Mesodermal cell (in vitro differentiated cells): Measurements from ENCODE around the gene RNPEPL1.

ENCODE experiments used
- H3K27ac ChIP-seq: 2 replicates; pipeline ENCODE4 v1.7.0; 2013; ENCODE audit warnings: mild to moderate bottlenecking, low read depth, low read length, moderate library complexity; ENCODE audit not compliant: severe bottlenecking
- H3K36me3 ChIP-seq: 2 replicates; pipeline ENCODE4 v1.7.1; 2013; ENCODE audit warnings: mild to moderate bottlenecking, low read length, moderate library complexity; ENCODE audit not compliant: control insufficient read depth, insufficient read depth
- H3K4me1 ChIP-seq: one replicate; pipeline ENCODE4 v1.7.1; 2013; ENCODE audit warnings: mild to moderate bottlenecking, low read length; ENCODE audit not compliant: insufficient read depth, control insufficient read depth, poor library complexity, severe bottlenecking
- H3K4me3 ChIP-seq: 2 replicates; pipeline ENCODE4 v1.7.0; 2013; ENCODE audit warnings: low read length, control low read depth, mild to moderate bottlenecking; ENCODE audit not compliant: insufficient read depth, poor library complexity, severe bottlenecking; ENCODE audit errors: extremely low read depth
- H3K9me3 ChIP-seq: 2 replicates; pipeline ENCODE4 v1.7.1; 2013; ENCODE audit warnings: mild to moderate bottlenecking, low read length, moderate library complexity; ENCODE audit not compliant: control insufficient read depth
- WGBS, 2 experiments: methylation state at CpG; one replicate each; pipeline ENCODE4 v1.1.5; 2013; ENCODE audit warnings: missing lambda C conversion rate in 2 of 2; ENCODE audit not compliant: insufficient coverage in 2 of 2; 5-methylcytosine and 5-hydroxymethylcytosine counted together

The RNPEPL1 gene

GRCh38 chr2:240629619-240629967 is 61.3 kb downstream of the RNPEPL1 start:
- Histone ChIP-seq H3K36me3 (no peaks in the 10 kb centered on the region), H3K4me3 (no peak overlapping the region), H3K4me1 (peaks cover 2% of the 10 kb centered on the region), H3K27ac (no peak overlapping the region), H3K9me3 (peaks cover 27% of the 10 kb centered on the region)
- 83 to 87% methylated on average over 3 to 4 of the region's 5 CpGs for WGBS, 2 experiments

GRCh38 chr2:240629968-240630770 is 61.9 kb downstream of the RNPEPL1 start:
- 90 to 94% methylated on average over 45 to 50 of the region's 50 CpGs for WGBS, 2 experiments
- peaks cover 2% of the 10 kb centered on the region for H3K4me1 ChIP-seq
- H3K9me3 ChIP-seq: peaks cover 28% of the 10 kb centered on the region
- no peak overlapping the region for H3K4me3 ChIP-seq
- H3K36me3 ChIP-seq: no peaks in the 10 kb centered on the region
- no peak overlapping the region for H3K27ac ChIP-seq
